Neural cell (in vitro differentiated cells): ENCODE results near the gene LRRK2.

Experiments
- CTCF ChIP-seq: fragments of 450-650 bp; IDR thresholded peaks from 2 replicates; pipeline ENCODE4 v1.5.1; 2014; ENCODE audit warnings: antibody characterized with exemption, mild to moderate bottlenecking, moderate library complexity; ENCODE audit not compliant: poor library complexity, severe bottlenecking
- POLR2AphosphoS5 ChIP-seq: IDR thresholded peaks from 2 replicates; pipeline ENCODE4 v1.6.1; 2012

GRCh38 chr12:40188558-40189320, 36.1 kb upstream of the LRRK2 start:
- no peak for TF ChIP-seq CTCF
- no peak for TF ChIP-seq POLR2AphosphoS5
